GM21786 (cell line): ENCODE results near the gene NPPB.

Experiments
- ATAC-seq: cut with Tn5 transposase; IDR thresholded peaks from one replicate; pipeline ENCODE4 v1.9.1; 2021; ENCODE audit not compliant: unreplicated experiment

Gene NPPB

DNA sequence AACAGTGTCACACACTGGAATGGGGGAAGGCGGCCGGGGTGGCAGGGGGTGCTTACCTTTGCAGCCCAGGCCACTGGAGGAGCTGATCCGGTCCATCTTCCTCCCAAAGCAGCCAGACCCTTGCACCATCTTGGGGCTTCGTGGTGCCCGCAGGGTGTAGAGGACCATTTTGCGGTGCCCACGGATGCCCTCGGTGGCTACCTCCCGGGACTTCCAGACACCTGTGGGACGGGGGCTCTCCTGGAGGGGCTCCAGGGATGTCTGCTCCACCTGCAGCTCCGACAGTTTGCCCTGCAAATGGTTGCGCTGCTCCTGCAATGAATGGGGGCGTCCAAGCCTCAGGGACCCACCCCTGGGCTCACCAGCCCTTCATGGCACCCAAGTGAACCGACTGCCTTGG lies 587 bp downstream of the NPPB start:
- ATAC-seq, result no peak

DNA sequence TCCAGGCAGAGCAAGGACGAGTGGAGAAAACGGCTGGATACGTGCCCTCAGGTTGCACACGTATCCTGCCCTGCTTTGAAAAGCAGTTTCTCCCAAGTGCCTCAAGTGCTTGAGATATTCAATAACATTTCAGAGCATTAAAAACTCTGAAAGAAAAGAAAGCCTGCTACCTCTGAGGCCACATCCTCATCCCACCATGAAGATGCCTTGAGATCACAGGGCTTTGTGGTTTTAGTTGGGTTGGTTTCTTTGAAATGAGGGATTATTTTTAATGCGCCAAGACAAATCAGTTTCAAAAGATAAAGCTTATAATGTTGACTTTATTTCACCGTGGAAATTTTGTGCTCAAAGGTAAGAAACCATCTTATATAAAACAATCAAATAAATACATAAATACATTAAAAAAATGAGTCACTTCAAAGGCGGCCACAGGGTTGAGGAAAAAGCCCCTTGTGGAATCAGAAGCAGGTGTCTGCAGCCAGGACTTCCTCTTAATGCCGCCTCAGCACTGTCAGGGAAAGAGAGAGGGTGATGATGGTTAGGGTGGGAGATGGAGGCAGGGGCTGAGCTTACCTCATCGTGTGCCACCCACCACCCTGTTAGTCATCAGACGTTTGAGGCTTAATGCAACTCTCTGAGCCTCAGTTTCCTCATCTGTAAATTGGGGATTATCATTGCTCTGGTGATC lies 1.4 kb downstream of the NPPB start:
- ATAC-seq, result no peak

DNA sequence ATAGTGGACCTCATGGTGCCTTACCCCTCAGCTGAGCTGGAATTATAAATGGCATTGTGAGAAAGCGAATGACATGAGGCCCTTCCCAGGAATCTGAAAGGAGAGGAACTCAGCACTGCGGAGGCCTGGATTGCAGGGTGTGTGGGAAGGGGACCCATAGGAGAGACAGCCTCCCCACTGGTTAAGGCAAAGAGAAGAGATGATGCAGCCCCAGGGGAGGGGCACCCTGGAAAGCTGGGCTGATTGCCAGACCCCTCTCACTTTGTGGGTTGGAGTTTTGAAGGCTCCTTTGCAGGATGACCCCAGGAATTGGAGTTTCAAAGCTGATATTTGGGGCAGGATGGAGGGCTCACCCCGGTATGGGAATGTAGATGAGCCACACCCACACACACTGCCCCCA lies 2.0 kb downstream of the NPPB start:
- no peak for ATAC-seq

DNA sequence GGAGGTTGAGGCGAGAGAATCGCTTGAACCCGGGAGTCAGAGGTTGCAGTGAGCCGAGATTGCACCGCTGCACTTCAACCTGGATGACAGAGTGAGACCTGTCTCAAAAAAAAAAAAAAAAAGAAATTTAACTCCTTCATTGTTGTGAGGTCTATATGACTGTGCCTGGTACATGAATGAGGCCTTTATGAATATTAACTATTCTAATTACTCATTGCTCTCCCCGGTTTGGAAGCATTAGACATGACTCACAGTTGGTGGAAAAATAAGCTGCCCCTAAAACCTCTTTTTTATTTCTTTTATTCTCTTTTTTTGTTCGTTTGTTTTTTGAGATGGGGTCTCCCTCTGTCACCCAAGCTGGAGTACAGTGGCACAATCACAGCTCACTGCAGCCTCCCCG lies 3.3 kb downstream of the NPPB start:
- no peak for ATAC-seq

DNA sequence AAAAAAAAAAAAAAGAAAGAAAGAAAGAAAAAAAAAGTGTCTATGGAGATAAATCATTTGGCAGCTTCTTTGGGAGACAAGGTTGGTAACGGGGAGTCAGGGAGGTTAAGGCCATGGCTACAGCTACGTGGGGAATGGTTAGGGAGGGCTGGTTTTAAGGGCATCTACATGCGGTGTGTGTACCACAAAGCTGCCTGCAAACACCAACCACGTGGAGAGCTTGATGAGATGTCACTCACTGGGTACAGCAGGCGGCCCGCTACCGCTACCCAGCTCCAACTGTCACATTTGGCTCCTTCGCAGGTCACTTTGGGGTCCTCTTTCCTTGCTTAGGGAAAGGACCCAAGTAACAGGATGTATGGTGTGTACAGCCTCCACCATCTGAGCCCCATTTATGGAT lies 4.2 kb downstream of the NPPB start:
- no peak for ATAC-seq

DNA sequence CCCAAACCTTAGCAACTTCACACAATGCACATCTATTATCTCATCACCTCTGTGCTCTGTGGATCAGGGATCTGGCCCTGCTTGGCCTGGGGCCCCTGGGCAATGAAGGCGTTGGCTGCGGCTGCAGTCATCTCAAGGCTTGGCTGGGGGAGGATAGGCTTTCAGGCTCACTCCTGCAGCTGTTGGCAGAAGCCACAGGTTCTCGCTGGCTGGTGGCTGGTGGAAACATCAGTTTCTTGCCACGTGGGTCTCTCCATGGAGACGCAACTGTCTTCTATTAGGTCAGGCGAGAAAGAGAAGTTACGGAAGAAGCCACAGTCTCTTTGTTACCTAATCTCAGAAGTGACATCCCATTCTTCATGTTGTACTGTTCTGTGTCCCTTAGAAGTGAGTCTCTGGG lies 7.6 kb downstream of the NPPB start:
- no peak for ATAC-seq

DNA sequence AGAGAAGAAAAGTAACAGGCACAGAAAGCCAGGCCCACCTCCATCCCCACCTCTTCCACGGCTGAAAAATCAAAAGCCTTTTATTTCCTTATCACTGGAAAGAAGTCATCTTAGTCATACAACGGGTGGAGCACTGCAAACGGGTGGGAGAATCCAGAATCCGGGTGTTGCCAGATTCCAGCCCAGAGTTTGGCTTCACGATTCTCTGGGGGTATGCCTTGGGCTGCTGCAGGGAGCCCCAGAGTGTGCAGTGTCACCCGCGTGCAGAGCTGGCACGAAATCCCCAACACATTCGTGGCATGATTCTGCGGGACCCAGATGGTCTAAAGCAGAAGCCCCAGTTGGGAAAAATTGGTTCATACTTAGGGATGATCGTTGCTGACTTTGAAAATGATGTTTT lies 8.6 kb downstream of the NPPB start:
- no peak for ATAC-seq

DNA sequence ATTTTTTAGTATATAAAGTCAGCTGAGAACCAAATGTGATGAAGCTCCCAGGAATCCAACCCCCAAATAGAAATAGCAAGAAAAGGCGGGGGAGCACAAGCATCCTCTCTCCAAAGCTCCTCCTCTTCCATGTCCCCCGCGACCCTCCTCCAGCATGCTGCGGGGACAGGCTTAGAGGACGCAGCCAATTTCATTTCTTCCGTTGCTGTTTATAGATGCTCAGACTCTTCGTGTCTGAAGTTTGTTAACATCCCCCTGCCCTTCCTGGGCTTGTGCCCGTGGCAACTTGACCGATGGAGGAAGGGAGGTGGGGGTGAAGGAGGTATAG lies 10.4 kb downstream of the NPPB start:
- ATAC-seq, result no peak

DNA sequence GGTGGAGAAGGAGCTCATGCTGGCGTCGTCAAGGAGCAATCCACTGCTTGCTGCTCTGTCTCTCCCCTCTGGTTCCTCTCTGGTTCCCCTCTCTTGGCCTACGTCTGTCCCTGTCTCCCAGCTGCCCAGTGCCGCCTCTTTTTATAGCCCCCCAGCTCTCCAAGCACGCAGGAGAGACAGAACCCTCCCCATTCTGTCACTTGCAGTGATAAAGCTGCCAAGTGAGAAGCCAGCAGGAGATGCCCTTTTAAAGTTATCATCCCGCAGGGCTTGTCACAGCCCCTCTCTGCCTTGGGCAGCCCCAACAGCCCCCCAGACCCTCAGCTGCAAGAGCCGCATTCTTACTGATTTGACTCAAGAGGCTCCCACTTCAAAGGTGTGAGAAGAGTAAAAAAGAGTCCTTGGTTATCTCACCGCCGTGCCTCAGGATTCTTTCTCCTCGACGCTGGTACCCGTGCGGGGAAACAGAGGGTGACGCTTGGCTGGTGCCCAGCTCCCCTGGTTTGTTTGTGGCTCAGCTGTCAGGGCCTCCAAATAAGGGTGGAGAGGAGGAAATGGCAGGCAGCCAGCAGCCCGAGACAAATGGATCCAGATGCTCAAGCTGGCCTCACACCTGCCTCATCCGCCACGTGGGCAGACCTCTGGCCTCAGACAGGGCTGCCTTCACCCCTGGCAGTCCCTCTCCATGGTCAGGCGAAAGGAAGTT lies 10.9 kb downstream of the NPPB start, which contains the start of gene NPPA:
Gene NPPA, minus strand, starts transcription at position 117 of the 706 bp plus-strand sequence. Its CDS starts 99 bp downstream, at position 18.
- ATAC-seq, result no peak

DNA sequence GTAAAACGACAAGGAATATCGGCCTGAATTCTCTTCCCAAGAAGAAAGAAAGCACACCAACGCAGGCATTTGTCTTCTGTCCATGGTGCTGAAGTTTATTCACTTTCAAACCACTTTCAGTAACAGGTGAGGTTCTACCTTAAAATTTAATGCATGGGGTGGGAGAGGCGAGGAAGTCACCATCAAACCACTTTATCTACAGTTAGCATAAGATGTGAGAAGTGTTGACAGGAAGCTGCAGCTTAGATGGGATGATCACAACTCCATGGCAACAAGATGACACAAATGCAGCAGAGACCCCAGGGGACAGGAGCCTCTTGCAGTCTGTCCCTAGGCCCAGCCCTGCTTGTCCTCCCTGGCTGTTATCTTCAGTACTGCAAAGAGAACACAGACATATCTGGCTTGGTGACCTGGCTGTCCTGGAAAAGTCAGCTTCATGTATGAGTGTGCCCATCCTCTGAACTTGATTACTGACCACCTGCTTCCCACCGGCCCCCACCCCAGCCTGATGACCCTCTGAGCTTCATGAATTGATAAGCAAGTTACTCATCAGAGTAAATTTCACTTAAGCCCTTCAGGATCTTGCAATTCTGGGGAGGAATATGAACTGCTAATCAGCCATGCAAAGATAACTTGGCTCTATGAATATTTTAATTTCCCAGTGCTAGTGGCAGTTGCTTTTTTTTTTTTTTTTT lies 13.0 kb downstream of the NPPB start:
- no peak for ATAC-seq

DNA sequence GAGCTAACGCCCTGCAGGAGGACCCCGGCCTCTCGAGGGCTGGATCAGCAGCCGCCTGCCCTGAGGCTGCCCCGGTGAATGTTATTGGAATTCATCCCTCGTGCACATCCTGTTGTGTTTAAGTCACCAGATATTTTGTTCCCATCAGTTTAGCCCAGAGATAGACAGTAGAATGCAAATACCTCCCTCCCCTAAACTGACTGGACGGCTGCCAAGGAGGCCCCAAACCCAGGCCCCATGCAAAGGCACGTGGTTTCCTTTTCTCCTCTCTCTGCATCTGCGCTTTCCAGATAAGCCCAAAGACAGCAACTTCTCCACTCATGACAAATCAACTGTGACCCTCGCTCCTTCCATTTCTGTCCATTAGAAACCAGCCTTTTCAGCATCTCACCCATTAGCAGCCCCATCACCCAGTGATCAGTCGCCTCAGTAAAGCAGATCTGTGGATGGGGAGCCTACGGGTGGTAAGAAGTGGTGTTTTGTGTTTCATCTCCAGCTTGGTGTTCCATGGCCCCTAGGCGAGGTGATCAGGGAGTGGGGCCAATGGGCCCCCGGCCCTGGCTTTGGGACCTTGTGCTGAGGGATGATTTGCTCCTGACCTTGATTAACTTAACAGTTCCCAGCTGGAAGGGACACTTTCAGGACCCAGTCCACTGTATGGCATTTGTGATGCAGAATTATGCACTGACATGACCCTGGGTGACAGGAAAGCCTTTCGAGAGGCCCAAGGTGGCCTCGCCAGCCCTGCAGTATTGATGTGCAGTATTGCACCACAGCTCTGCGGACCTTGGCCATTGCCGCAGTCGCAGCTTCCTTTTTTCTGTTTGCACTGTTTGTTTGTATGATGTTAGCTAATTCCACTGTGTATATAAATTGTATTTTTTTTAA lies 16.3 kb downstream of the NPPB start:
- ATAC-seq, result no peak

DNA sequence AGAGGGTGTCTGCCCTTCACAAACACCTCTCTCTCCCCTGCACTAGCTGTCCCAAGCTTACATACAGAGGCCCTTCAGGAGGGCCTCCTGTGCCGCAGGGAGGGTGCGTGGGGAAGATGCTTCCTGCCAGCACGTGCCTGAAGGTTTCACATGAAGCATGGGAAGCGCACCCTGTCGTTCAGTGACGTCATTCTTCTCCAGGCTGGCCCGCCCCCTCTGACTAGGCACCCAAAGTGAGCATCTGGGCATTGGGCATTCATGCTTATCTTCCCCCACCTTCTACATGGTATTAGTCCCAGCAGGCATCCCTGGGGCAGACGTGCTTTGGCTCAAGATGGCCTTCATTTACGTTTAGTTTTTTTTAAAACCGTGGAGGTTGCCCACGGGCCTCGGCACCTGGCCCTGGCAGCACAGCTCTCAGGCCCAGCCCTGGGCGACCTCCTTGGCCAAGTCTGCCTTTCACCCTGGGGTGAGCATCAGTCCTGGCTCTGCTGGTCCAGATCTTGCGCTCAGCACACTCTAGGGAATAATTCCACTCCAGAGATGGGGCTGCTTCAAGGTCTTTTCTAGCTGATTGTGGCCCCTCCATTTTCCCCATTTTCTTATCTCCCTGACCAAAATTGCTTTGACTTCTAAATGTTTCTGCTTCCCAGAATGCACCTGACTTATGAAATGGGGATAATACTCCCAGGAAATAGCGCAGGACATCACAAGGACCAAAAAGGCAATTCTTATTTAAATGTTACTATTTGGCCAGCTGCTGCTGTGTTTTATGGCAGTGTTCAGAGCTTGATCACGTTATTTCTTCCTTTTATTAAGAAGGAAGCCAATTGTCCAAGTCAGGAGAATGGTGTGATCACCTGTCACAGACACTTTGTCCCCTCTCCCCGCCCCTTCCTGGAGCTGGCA lies 17.2 kb downstream of the NPPB start:
- ATAC-seq, result no peak

DNA sequence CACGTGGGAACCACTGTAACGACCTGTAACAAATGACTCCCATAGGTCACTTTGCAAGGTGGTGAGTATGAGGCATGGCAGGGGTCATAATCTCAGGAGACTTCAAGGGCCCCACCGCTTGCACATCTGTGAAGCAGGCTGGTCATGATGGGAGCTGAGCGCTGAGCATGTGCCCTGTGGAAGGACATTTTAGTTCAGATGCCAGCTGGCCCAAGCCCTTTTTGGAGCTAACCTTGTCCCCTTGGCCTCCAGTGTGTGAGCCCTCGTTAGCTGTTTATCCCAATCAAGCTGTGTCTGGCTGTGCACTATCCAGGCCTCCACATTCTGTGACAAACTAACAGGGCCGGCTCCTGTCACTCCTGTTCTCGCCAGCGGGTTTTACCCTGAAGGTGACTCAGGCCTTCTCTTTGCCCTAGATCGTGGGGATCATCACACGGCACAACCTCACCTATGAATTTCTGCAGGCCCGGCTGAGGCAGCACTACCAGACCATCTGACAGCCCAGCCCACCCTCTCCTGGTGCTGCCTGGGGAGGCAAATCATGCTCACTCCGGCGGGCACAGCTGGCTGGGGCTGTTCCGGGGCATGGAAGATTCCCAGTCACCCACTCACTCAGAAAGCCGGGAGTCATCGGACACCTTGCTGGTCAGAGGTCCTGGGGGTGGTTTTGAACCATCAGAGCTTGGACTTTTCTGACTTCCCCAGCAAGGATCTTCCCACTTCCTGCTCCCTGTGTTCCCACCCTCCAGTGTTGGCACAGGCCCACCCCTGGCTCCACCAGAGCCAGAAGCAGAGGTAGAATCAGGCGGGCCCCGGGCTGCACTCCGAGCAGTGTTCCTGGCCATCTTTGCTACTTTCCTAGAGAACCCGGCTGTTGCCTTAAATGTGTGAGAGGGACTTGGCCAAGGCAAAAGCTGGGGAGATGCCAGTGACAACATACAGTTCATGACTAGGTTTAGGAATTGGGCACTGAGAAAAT lies 18.7 kb downstream of the NPPB start:
- no peak for ATAC-seq

DNA sequence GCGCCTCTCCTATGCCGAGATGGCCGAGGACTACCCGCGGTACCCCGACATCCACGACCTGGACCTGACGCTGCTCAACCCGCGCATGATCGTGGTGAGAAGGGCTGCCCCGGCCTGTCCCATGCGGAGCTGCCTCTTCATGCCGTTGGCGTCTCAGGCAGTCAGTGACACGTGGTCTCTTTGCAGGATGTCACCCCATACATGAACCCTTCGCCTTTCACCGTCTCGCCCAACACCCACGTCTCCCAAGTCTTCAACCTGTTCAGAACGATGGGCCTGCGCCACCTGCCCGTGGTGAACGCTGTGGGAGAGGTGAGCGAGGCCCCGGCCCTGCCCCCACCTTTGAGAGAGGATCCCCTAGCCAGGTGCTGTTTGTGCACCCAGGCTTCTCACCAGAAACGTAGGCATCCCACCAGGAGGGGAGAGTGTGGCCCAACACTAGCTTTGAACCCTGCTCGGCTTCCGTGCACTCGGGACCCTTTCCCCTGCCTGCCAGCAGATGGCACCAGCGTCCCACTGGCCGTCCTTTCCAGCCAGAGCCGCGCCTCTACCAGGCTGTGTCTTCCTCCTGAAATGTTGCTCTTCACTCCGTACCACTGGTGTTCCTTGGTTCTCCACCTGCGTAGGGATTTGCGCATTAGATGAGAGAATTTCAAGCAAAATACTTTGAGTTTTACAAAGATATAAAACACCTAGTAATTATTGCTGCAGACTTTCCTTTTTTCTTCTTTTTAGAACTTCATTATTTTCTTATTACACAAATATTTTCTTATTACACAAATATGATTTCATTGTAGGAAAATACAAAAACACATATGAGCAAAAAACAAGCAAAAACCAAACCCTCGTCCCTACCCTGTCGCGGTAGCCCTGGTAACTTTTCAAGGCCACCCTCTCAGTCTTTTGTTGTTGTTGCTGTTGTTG lies 20.1 kb downstream of the NPPB start:
- ATAC-seq, result no peak

DNA sequence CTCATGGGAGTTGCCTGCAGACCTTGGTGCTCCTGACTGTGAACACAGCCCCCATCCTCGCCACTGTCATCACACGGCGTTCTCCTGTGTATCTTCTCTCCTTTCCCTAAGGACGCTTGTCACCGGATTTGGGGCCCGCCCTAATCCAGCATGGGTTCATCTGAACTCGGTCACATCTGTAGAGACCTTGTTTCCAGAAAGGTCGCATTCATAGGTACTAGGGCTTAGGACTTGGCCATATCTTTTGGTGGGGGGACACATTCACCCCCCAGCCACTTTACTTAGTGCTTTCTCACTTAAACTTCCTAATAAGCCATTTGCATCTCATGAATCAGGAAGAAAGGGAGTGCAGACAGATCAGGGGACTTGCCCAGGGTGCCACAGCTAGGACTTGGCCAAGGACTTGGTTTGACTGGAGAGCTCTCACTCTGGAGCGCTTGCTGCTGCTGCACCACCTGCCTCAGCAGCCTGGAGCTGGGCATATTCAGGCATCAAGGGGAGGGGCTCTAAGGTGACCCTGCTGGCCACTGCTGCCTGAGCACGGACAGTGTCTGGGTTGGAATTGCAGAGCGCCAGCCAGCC lies 20.9 kb downstream of the NPPB start:
- ATAC-seq, result no peak

DNA sequence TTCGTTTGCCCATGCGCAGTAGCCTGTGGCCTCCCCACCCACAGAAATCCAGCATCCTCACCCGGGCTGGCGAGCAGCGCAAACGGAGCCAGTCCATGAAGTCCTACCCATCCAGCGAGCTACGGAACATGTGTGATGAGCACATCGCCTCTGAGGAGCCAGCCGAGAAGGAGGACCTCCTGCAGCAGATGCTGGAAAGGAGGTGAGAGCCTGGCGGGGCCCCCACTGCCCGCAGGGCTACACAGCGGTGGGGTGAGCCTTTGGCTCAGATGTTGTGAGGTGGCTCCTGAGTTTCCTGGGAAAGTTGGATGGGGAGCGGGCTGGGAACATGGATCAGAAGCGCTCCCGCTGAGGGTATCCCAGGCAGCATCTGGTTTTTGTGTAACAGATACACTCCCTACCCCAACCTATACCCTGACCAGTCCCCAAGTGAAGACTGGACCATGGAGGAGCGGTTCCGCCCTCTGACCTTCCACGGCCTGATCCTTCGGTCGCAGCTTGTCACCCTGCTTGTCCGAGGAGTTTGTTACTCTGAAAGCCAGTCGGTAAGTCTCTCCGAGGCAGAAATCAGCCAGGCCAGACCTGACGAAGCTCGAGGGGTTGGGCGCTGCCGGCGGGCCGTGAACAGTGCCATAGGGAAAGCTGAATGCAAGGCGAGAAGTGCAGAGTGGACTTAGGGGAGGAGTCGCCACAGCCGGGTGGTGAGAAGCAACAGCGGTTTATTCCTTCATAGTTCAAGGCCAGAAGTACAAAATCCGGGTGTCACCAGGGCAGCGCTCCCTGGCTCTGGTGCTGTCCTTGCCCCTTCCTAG lies 21.6 kb downstream of the NPPB start:
- no peak for ATAC-seq
